Thyroid gland (tissue), 4 donors: ENCODE results near the gene RAB43. TPM values are rescaled to one million over a fixed set of nuclear protein-coding genes. Genes with fewer than 3 reads are reported as not detected.

Experiments used
- DNase-seq, 2 donors: peaks; one replicate each; pipeline ENCODE4 v3.0.0-alpha.2; 2019
- H3K27ac ChIP-seq, 3 donors: fragments of 200-600 bp; sonication (generic); 1 replicate in 2 of 3; 2 replicates in 1 of 3; pipeline ENCODE4 v1.5.1; 2016 to 2019; ENCODE audit warnings: mild to moderate bottlenecking in 1 of 3, moderate library complexity in 1 of 3
- H3K27me3 ChIP-seq: fragments of 200-600 bp; sonication (generic); one replicate; pipeline ENCODE4 v1.5.1; 2019
- H3K36me3 ChIP-seq, 2 donors: fragments of 200-600 bp; sonication (generic); one replicate each; pipeline ENCODE4 v1.5.1; 2016 to 2019
- H3K4me1 ChIP-seq, 2 donors: fragments of 200-600 bp; sonication (generic); one replicate each; pipeline ENCODE4 v1.5.1; 2017 to 2019
- H3K4me3 ChIP-seq, 3 donors: fragments of 200-600 bp; sonication (generic); replicated peaks in 1 of 3; 1 replicate in 2 of 3; 2 replicates in 1 of 3; pipeline ENCODE4 v1.5.1; 2016; ENCODE audit warnings: mild to moderate bottlenecking in 1 of 3
- H3K9me3 ChIP-seq: fragments of 200-600 bp; sonication (generic); one replicate; pipeline ENCODE4 v1.5.1; 2017
- CTCF ChIP-seq, 6 experiments: fragments of 200-600 bp in 3 of 6; fragments of 450-650 bp in 3 of 6; sonication (generic) in 3 of 6; IDR thresholded peaks; one replicate each; pipeline ENCODE4 v1.5.1; 2016 to 2019; ENCODE audit warnings: antibody characterized with exemption in 6 of 6, mild to moderate bottlenecking in 2 of 6, inconsistent platforms in 1 of 6, moderate library complexity in 1 of 6
- POLR2A ChIP-seq, 2 donors: fragments of 450-650 bp; IDR thresholded peaks; one replicate each; pipeline ENCODE4 v1.6.1; 2017; ENCODE audit warnings: antibody characterized with exemption in 2 of 2, mild to moderate bottlenecking in 2 of 2, moderate library complexity in 1 of 2
- WGBS, 2 donors: methylation state at CpG; one replicate each; pipeline ENCODE4 v1.1.5; 2017; 5-methylcytosine and 5-hydroxymethylcytosine counted together
- intact Hi-C: fragments of 100-400 bp; cut with DNase I; formaldehyde crosslinking; loops from one replicate; pipeline ENCODE4 v1.15.1; 2023
- total RNA-seq, 4 donors: library from RNA; depleted of rRNA; stranded (reverse); fragments of >200 nt; gene quantifications; one replicate each; pipeline ENCODE4 v1.2.3, GENCODE V29; 2016

The RAB43 gene
- total RNA-seq, 4 donors from 2014 or later: 22.8 to 34.4 (median 26.1) TPM

GRCh38 chr3:129059311-129059958 lies 62.2 kb downstream of the RAB43 start:
- 58 to 71% methylated on average over 10 to 11 of the region's 11 CpGs for WGBS, 2 donors
- no peak overlapping the region for H3K27ac ChIP-seq
- H3K36me3 ChIP-seq: no peaks in the 10 kb centered on the region
- peaks cover 14 to 20% of the 10 kb centered on the region in 2 donors for H3K4me1 ChIP-seq
- H3K9me3 ChIP-seq: no peaks in the 10 kb centered on the region
- H3K27me3 ChIP-seq: no peaks in the 10 kb centered on the region
- no peak for TF ChIP-seq CTCF (IDR thresholded peaks at IDR 0.05)
- no peak for TF ChIP-seq POLR2A (IDR thresholded peaks at IDR 0.05)
- H3K4me3 ChIP-seq: no peak overlapping the region
- intact Hi-C loops: loop anchor here (5.0 to 10.0 kb wide), 2 partner anchors 58 to 185 kb away; partner anchors contain the start of gene COPG1
- no peak for DNase-seq

GRCh38 chr3:129058441-129059200 lies 63.0 kb downstream of the RAB43 start:
- H3K27me3 ChIP-seq: no peaks in the 10 kb centered on the region
- peak; percentile 73 to 84 for DNase-seq
- intact Hi-C loops: loop anchor here (5.0 to 10.0 kb wide), 2 partner anchors 59 to 186 kb away; partner anchors contain the start of gene COPG1
- no peak overlapping the region for H3K4me3 ChIP-seq
- H3K36me3 ChIP-seq: no peaks in the 10 kb centered on the region
- WGBS, 2 donors: 35 to 39% methylated on average over 3 to 4 of the region's 4 CpGs
- peak overlapping the region in 1 of 3 donors; percentile 27 for H3K27ac ChIP-seq
- peaks cover 15 to 20% of the 10 kb centered on the region in 2 donors for H3K4me1 ChIP-seq
- TF ChIP-seq POLR2A (IDR thresholded peaks at IDR 0.05) (no peak), CTCF (IDR thresholded peaks at IDR 0.05) (no peak)
- no peaks in the 10 kb centered on the region for H3K9me3 ChIP-seq

- Histone ChIP-seq H3K4me3 (no peak overlapping the region), H3K27me3 (no peaks in the 10 kb centered on the region), H3K9me3 (no peaks in the 10 kb centered on the region), H3K4me1 (peaks cover 24 to 34% of the 10 kb centered on the region in 2 donors), H3K27ac (no peak overlapping the region), H3K36me3 (no peaks in the 10 kb centered on the region)
- DNase-seq: no peak
- TF ChIP-seq POLR2A (IDR thresholded peaks at IDR 0.05) (no peak), CTCF (IDR thresholded peaks at IDR 0.05) (no peak)
- intact Hi-C loops: loop anchor here (5.0 to 10.0 kb wide), 2 partner anchors 60 to 188 kb away; partner anchors contain the start of gene COPG1
- WGBS, 2 donors: 94% methylated on average over 4 of the region's 4 CpGs
Measured at GRCh38 chr3:129057249-129057648, 64.4 kb downstream of the RAB43 start.

- peaks cover 30 to 40% of the 10 kb centered on the region in 2 donors for H3K4me1 ChIP-seq
- no peaks in the 10 kb centered on the region for H3K9me3 ChIP-seq
- H3K36me3 ChIP-seq: no peaks in the 10 kb centered on the region
- no peaks in the 10 kb centered on the region for H3K27me3 ChIP-seq
- TF ChIP-seq POLR2A (IDR thresholded peaks at IDR 0.05) (no peak), CTCF (IDR thresholded peaks at IDR 0.05) (no peak)
- 68 to 75% methylated on average over 9 of the region's 9 CpGs for WGBS, 2 donors
- DNase-seq: no peak
- no peak overlapping the region for H3K4me3 ChIP-seq
- no peak overlapping the region for H3K27ac ChIP-seq
- intact Hi-C loops: loop anchor here (5.0 to 10.0 kb wide), 2 partner anchors 61 to 188 kb away; partner anchors contain the start of gene COPG1
Measured at GRCh38 chr3:129056451-129057173, 65.0 kb downstream of the RAB43 start.
